ENCODE measurements around the gene CYP2A13.

DNA sequence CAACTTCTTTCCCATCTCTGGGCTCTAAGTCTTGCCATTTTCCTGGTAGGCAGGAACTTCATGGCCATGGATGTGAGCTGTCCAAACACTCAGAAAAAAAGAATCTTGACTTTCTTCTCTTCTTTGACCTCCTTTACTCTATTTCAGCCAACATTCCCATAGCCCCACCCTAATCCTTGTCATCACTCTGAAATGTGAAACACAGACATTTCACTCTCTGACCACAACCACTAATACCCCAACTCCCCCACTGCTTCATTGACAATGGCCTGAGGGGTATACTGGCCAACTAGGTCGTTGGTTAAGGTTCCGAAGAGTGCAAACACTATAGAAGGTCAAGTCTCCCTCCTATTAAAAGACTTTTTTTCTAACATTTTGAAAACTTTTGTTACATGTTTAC is 4.7 kb upstream of the CYP2A13 start:
- no peak for TF ChIP-seq EZH2phosphoT487 (IDR thresholded peaks at IDR 0.05; ENCODE audit: insufficient read depth, low read depth)
- no peak for TF ChIP-seq EZH2 (IDR thresholded peaks at IDR 0.05; ENCODE audit: insufficient read depth, poor library complexity, severe bottlenecking)
